Suprapubic skin (tissue), 4 donors: ENCODE data around the gene SPRING1. TPM values are rescaled to one million over a fixed set of nuclear protein-coding genes. Genes with fewer than 3 reads are reported as not detected.

Experiments used
- DNase-seq, 2 donors: peaks; one replicate each; pipeline ENCODE4 v3.0.0-alpha.2; 2019; ENCODE audit warnings: low spot score in 2 of 2
- H3K27ac ChIP-seq: fragments of 200-600 bp; sonication (generic); one replicate; pipeline ENCODE4 v1.5.1; 2019
- H3K27me3 ChIP-seq: fragments of 200-600 bp; sonication (generic); one replicate; pipeline ENCODE4 v1.5.1; 2019
- H3K36me3 ChIP-seq: fragments of 200-600 bp; sonication (generic); one replicate; pipeline ENCODE4 v1.5.1; 2019
- H3K4me1 ChIP-seq: fragments of 200-600 bp; sonication (generic); one replicate; pipeline ENCODE4 v1.5.1; 2019
- H3K4me3 ChIP-seq: fragments of 200-600 bp; sonication (generic); one replicate; pipeline ENCODE4 v1.5.1; 2019; ENCODE audit warnings: mild to moderate bottlenecking
- H3K9me3 ChIP-seq: fragments of 200-600 bp; sonication (generic); one replicate; pipeline ENCODE4 v1.5.1; 2019
- CTCF ChIP-seq, 2 donors: fragments of 200-600 bp in 1 of 2; fragments of 450-650 bp in 1 of 2; sonication (generic) in 1 of 2; IDR thresholded peaks; one replicate each; pipeline ENCODE4 v1.5.1; 2016 to 2019; ENCODE audit warnings: antibody characterized with exemption in 2 of 2, mild to moderate bottlenecking in 1 of 2, moderate library complexity in 1 of 2
- EP300 ChIP-seq: sonication (generic); formaldehyde crosslinking; IDR thresholded peaks from one replicate; pipeline ENCODE4 v1.6.1; 2017; ENCODE audit warnings: antibody characterized with exemption
- POLR2A ChIP-seq, 2 donors: fragments of 450-650 bp; IDR thresholded peaks; one replicate each; pipeline ENCODE4 v1.6.1; 2017; ENCODE audit warnings: antibody characterized with exemption in 2 of 2, mild to moderate bottlenecking in 2 of 2, moderate library complexity in 2 of 2
- POLR2AphosphoS5 ChIP-seq, 3 donors: sonication (generic); formaldehyde crosslinking; IDR thresholded peaks; one replicate each; pipeline ENCODE4 v1.6.1; 2017; ENCODE audit warnings: antibody characterized with exemption in 3 of 3
- WGBS: methylation state at CpG from one replicate; pipeline ENCODE4 v1.1.5; 2018; 5-methylcytosine and 5-hydroxymethylcytosine counted together
- total RNA-seq, 4 donors: library from RNA; depleted of rRNA; stranded (reverse); fragments of >200 nt; gene quantifications; one replicate each; pipeline ENCODE4 v1.1.0, GENCODE V29; 2016

SPRING1 gene
- total RNA-seq, 4 donors from 2014 or later: 19.9 to 31.4 (median 27.5) TPM

GRCh38 chr12:116698554-116699075 lies 39.3 kb downstream of the SPRING1 start:
- DNase-seq: no peak
- TF ChIP-seq CTCF (IDR thresholded peaks at IDR 0.05): no peak
- no peak for TF ChIP-seq EP300
- no peak for TF ChIP-seq POLR2A (IDR thresholded peaks at IDR 0.05)
- TF ChIP-seq POLR2AphosphoS5 (IDR thresholded peaks at IDR 0.05): no peak
- no peak overlapping the region for H3K27ac ChIP-seq
- H3K4me3 ChIP-seq: no peak overlapping the region
- H3K4me1 ChIP-seq: peaks cover 2% of the 10 kb centered on the region
- H3K9me3 ChIP-seq: no peaks in the 10 kb centered on the region
- H3K36me3 ChIP-seq: no peaks in the 10 kb centered on the region
- 86% methylated on average over 2 of the region's 2 CpGs for WGBS
- peaks cover 4% of the 10 kb centered on the region for H3K27me3 ChIP-seq

GRCh38 chr12:116698116-116698515 lies 39.8 kb downstream of the SPRING1 start:
- Histone ChIP-seq H3K27ac (no peak overlapping the region), H3K4me1 (peaks cover 7% of the 10 kb centered on the region), H3K9me3 (no peaks in the 10 kb centered on the region), H3K4me3 (no peak overlapping the region), H3K27me3 (peaks cover 8% of the 10 kb centered on the region), H3K36me3 (no peaks in the 10 kb centered on the region)
- DNase-seq: no peak
- 81% methylated on average over 8 of the region's 8 CpGs for WGBS
- TF ChIP-seq CTCF (IDR thresholded peaks at IDR 0.05) (no peak), POLR2A (IDR thresholded peaks at IDR 0.05) (no peak), EP300 (no peak), POLR2AphosphoS5 (IDR thresholded peaks at IDR 0.05) (no peak)

- peaks cover 10% of the 10 kb centered on the region for H3K4me1 ChIP-seq
- H3K36me3 ChIP-seq: no peaks in the 10 kb centered on the region
- H3K9me3 ChIP-seq: no peaks in the 10 kb centered on the region
- no peak overlapping the region for H3K27ac ChIP-seq
- DNase-seq: no peak
- TF ChIP-seq CTCF (IDR thresholded peaks at IDR 0.05) (no peak), EP300 (no peak), POLR2AphosphoS5 (IDR thresholded peaks at IDR 0.05) (no peak), POLR2A (IDR thresholded peaks at IDR 0.05) (no peak)
- H3K4me3 ChIP-seq: no peak overlapping the region
- H3K27me3 ChIP-seq: peaks cover 8% of the 10 kb centered on the region
- 87% methylated on average over 7 of the region's 11 CpGs for WGBS
Measured at GRCh38 chr12:116697716-116698115, 40.2 kb downstream of the SPRING1 start.

GRCh38 chr12:116697305-116697704 lies 40.6 kb downstream of the SPRING1 start:
- Histone ChIP-seq H3K27ac (no peak overlapping the region), H3K9me3 (no peaks in the 10 kb centered on the region), H3K27me3 (peaks cover 8% of the 10 kb centered on the region), H3K36me3 (no peaks in the 10 kb centered on the region), H3K4me3 (no peak overlapping the region), H3K4me1 (peaks cover 10% of the 10 kb centered on the region)
- DNase-seq: no peak
- WGBS: 76% methylated on average over 7 of the region's 7 CpGs
- no peak for TF ChIP-seq POLR2AphosphoS5 (IDR thresholded peaks at IDR 0.05)
- TF ChIP-seq EP300: no peak
- no peak for TF ChIP-seq POLR2A (IDR thresholded peaks at IDR 0.05)
- TF ChIP-seq CTCF (IDR thresholded peaks at IDR 0.05): no peak

GRCh38 chr12:116695464-116695725 lies 42.5 kb downstream of the SPRING1 start:
- no peak for DNase-seq
- TF ChIP-seq EP300 (no peak), POLR2AphosphoS5 (IDR thresholded peaks at IDR 0.05) (no peak), CTCF (IDR thresholded peaks at IDR 0.05) (no peak), POLR2A (IDR thresholded peaks at IDR 0.05) (no peak)
- Histone ChIP-seq H3K27me3 (peaks cover 8% of the 10 kb centered on the region), H3K9me3 (no peaks in the 10 kb centered on the region), H3K27ac (no peak overlapping the region), H3K4me1 (peaks cover 10% of the 10 kb centered on the region), H3K36me3 (no peaks in the 10 kb centered on the region), H3K4me3 (no peak overlapping the region)
- WGBS: 65% methylated on average over 3 of the region's 3 CpGs
